NT2/D1 (cell line): ENCODE results near the gene GON4L.
"Not testable (repeated sequence)": the region's sequence is repeated elsewhere in the genome, so short reads cannot be mapped to it uniquely, and the experiment has no call there.

ENCODE experiments used
- SUZ12 ChIP-seq: IDR thresholded peaks from 2 replicates; pipeline ENCODE4 v1.6.1; 2011; ENCODE audit not compliant: insufficient read length, insufficient read depth; ENCODE audit errors: extremely low read depth
- YY1 ChIP-seq: IDR thresholded peaks from 2 replicates; pipeline ENCODE4 v1.6.1; 2011; ENCODE audit not compliant: insufficient read length, insufficient read depth
- ZNF274 ChIP-seq: IDR thresholded peaks from 2 replicates; pipeline ENCODE4 v1.6.1; 2011; ENCODE audit warnings: mild to moderate bottlenecking, low read depth, low read length

GRCh38 chr1:155895617-155896016 is 38.6 kb upstream of the GON4L start:
- not testable (repeated sequence) for TF ChIP-seq YY1, SUZ12, ZNF274
